Neuron (in vitro differentiated cells): ENCODE results near the gene LRP1.

Experiments
- H2AFZ ChIP-seq: one replicate; pipeline ENCODE4 v1.6.1; 2013; ENCODE audit warnings: low read depth, mild to moderate bottlenecking, inconsistent platforms, low read length, moderate library complexity
- H3K27me3 ChIP-seq: one replicate; pipeline ENCODE4 v1.6.1; 2013; ENCODE audit warnings: low read length; ENCODE audit not compliant: insufficient read depth
- H3K36me3 ChIP-seq: one replicate; pipeline ENCODE4 v1.6.1; 2013; ENCODE audit warnings: low read length; ENCODE audit not compliant: insufficient read depth
- H3K4me1 ChIP-seq: one replicate; pipeline ENCODE4 v1.6.1; 2013; ENCODE audit warnings: low read length; ENCODE audit not compliant: insufficient read depth
- H3K4me3 ChIP-seq: 2 replicates; pipeline ENCODE4 v1.5.1; 2013; ENCODE audit warnings: mild to moderate bottlenecking, low read length, moderate library complexity
- H3K9me3 ChIP-seq: one replicate; pipeline ENCODE4 v1.6.1; 2013; ENCODE audit warnings: low read length

The LRP1 gene

GRCh38 chr12:57127726-57128518 lies at the start of gene LRP1:
Gene LRP1, plus strand, starts transcription at chr12:57128483. Its CDS starts 482 bp downstream, at chr12:57128965.
- no peaks in the 10 kb centered on the region for H3K9me3 ChIP-seq
- peaks cover 47% of the 10 kb centered on the region for H3K4me1 ChIP-seq
- peak within 1 kb of the TSS; percentile 79 for H2AFZ ChIP-seq
- no peaks in the 10 kb centered on the region for H3K27me3 ChIP-seq
- H3K4me3 ChIP-seq, result peak within 1 kb of the TSS; percentile 93
- H3K36me3 ChIP-seq, result peaks cover 2% of the 10 kb centered on the region

GRCh38 chr12:57078519-57079404 lies 49.5 kb upstream of the LRP1 start, which contains the start of gene NEMP1:
Gene NEMP1, minus strand, starts transcription at chr12:57078791. Its CDS starts 46 bp downstream, at chr12:57078745.
- no peaks in the 10 kb centered on the region for H3K36me3 ChIP-seq
- peak within 1 kb of the TSS; percentile 70 for H3K4me3 ChIP-seq
- no peaks in the 10 kb centered on the region for H3K9me3 ChIP-seq
- peaks cover 4% of the 10 kb centered on the region for H3K4me1 ChIP-seq
- no peaks in the 10 kb centered on the region for H3K27me3 ChIP-seq
- H2AFZ ChIP-seq, result peak within 1 kb of the TSS; percentile 51

- H3K4me3 ChIP-seq, result no peak overlapping the region
- no peaks in the 10 kb centered on the region for H3K36me3 ChIP-seq
- no peaks in the 10 kb centered on the region for H3K9me3 ChIP-seq
- H2AFZ ChIP-seq, result no peak overlapping the region
- peaks cover 4% of the 10 kb centered on the region for H3K4me1 ChIP-seq
- no peaks in the 10 kb centered on the region for H3K27me3 ChIP-seq
Observed at GRCh38 chr12:57079821-57080220, 48.5 kb upstream of the LRP1 start.

- H3K27me3 ChIP-seq, result no peaks in the 10 kb centered on the region
- H3K4me3 ChIP-seq, result no peak overlapping the region
- H2AFZ ChIP-seq, result no peak overlapping the region
- peaks cover 6% of the 10 kb centered on the region for H3K4me1 ChIP-seq
- no peaks in the 10 kb centered on the region for H3K9me3 ChIP-seq
- no peaks in the 10 kb centered on the region for H3K36me3 ChIP-seq
Observed at GRCh38 chr12:57080855-57081254, 47.4 kb upstream of the LRP1 start.

- H3K9me3 ChIP-seq, result no peaks in the 10 kb centered on the region
- peak overlapping the region; percentile 35 for H2AFZ ChIP-seq
- peaks cover 2% of the 10 kb centered on the region for H3K36me3 ChIP-seq
- H3K4me3 ChIP-seq, result peak overlapping the region; percentile 65
- no peaks in the 10 kb centered on the region for H3K27me3 ChIP-seq
- H3K4me1 ChIP-seq, result peaks cover 26% of the 10 kb centered on the region
Observed at GRCh38 chr12:57085999-57086492, 42.2 kb upstream of the LRP1 start.

- Histone ChIP-seq H3K4me3 (peak overlapping the region; percentile 65), H3K27me3 (no peaks in the 10 kb centered on the region), H3K4me1 (peaks cover 28% of the 10 kb centered on the region), H3K9me3 (no peaks in the 10 kb centered on the region), H3K36me3 (peaks cover 7% of the 10 kb centered on the region), H2AFZ (peak overlapping the region; percentile 35)
Observed at GRCh38 chr12:57086493-57087009, 41.7 kb upstream of the LRP1 start.

- H2AFZ ChIP-seq, result peak overlapping the region; percentile 35
- H3K36me3 ChIP-seq, result peaks cover 13% of the 10 kb centered on the region
- no peaks in the 10 kb centered on the region for H3K9me3 ChIP-seq
- H3K4me1 ChIP-seq, result peaks cover 28% of the 10 kb centered on the region
- no peaks in the 10 kb centered on the region for H3K27me3 ChIP-seq
- peak overlapping the region; percentile 65 for H3K4me3 ChIP-seq
Observed at GRCh38 chr12:57087010-57087690, 41.1 kb upstream of the LRP1 start.

- peaks cover 33% of the 10 kb centered on the region for H3K4me1 ChIP-seq
- H3K4me3 ChIP-seq, result peak overlapping the region; percentile 65
- peaks cover 20% of the 10 kb centered on the region for H3K36me3 ChIP-seq
- peak overlapping the region; percentile 18 for H2AFZ ChIP-seq
- no peaks in the 10 kb centered on the region for H3K9me3 ChIP-seq
- no peaks in the 10 kb centered on the region for H3K27me3 ChIP-seq
Observed at GRCh38 chr12:57087691-57088353, 40.5 kb upstream of the LRP1 start.

- peak within 1 kb of the TSS; percentile 91 for H3K4me3 ChIP-seq
- no peaks in the 10 kb centered on the region for H3K27me3 ChIP-seq
- H3K4me1 ChIP-seq, result peaks cover 39% of the 10 kb centered on the region
- H2AFZ ChIP-seq, result peak within 1 kb of the TSS; percentile 18
- no peaks in the 10 kb centered on the region for H3K9me3 ChIP-seq
- H3K36me3 ChIP-seq, result peaks cover 21% of the 10 kb centered on the region
Observed at GRCh38 chr12:57088354-57089270, 39.7 kb upstream of the LRP1 start, which contains the start of gene NAB2. Gene NAB2, plus strand, starts transcription at chr12:57089114. Its CDS starts 158 bp downstream, at chr12:57089272.

GRCh38 chr12:57089271-57090245 lies 38.7 kb upstream of the LRP1 start:
- H3K4me3 ChIP-seq, result peak overlapping the region; percentile 91
- peaks cover 23% of the 10 kb centered on the region for H3K36me3 ChIP-seq
- H3K27me3 ChIP-seq, result no peaks in the 10 kb centered on the region
- H3K9me3 ChIP-seq, result no peaks in the 10 kb centered on the region
- peak overlapping the region; percentile 18 for H2AFZ ChIP-seq
- H3K4me1 ChIP-seq, result peaks cover 47% of the 10 kb centered on the region
